Stimulated activated CD8-positive, alpha-beta memory T cell treated with anti-CD3 and anti-CD28 coated beads, Interleukin-2, amount 100 ng/mL, for 1 hour (primary cell): ENCODE results near the gene RGS2.

Experiments
- DNase-seq, 2 donors: peaks; one replicate each; pipeline ENCODE4 v3.0.0-alpha.2; 2020; ENCODE audit warnings: low read depth in 2 of 2

Gene RGS2

GRCh38 chr1:192830595-192831246, 21.9 kb downstream of the RGS2 start:
- DNase-seq = no peak

GRCh38 chr1:192831706-192832355, 23.0 kb downstream of the RGS2 start:
- DNase-seq = no peak

- no peak for DNase-seq
Observed at GRCh38 chr1:192832492-192832891, 23.7 kb downstream of the RGS2 start.

- no peak for DNase-seq
Observed at GRCh38 chr1:192835116-192835515, 26.3 kb downstream of the RGS2 start.

GRCh38 chr1:192839162-192840066, 30.6 kb downstream of the RGS2 start:
- DNase-seq = no peak

GRCh38 chr1:192844360-192844759, 35.5 kb downstream of the RGS2 start:
- DNase-seq = no peak

- DNase-seq = no peak
Observed at GRCh38 chr1:192846950-192847349, 38.1 kb downstream of the RGS2 start.

- no peak for DNase-seq
Observed at GRCh38 chr1:192849011-192849410, 40.2 kb downstream of the RGS2 start.

- DNase-seq = no peak
Observed at GRCh38 chr1:192849442-192849841, 40.6 kb downstream of the RGS2 start.

- DNase-seq = no peak
Observed at GRCh38 chr1:192852001-192852947, 43.4 kb downstream of the RGS2 start.

- no peak for DNase-seq
Observed at GRCh38 chr1:192858456-192858855, 49.6 kb downstream of the RGS2 start.

GRCh38 chr1:192859808-192860207, 51.0 kb downstream of the RGS2 start:
- no peak for DNase-seq

GRCh38 chr1:192860478-192861185, 51.8 kb downstream of the RGS2 start:
- no peak for DNase-seq

- no peak for DNase-seq
Observed at GRCh38 chr1:192861860-192862259, 53.0 kb downstream of the RGS2 start.
